Right lobe of liver (tissue), 4 donors: Measurements from ENCODE around the gene OR2A42.
"Not testable (repeated sequence)": the region's sequence is repeated elsewhere in the genome, so short reads cannot be mapped to it uniquely, and the experiment has no call there.

Source experiments
- POLR2A ChIP-seq: fragments of 450-650 bp; IDR thresholded peaks from one replicate; pipeline ENCODE4 v1.6.1; 2017; ENCODE audit warnings: antibody characterized with exemption, mild to moderate bottlenecking
- TF ChIP-seq, protein P1 (sequence below), 4 donors: fragments of 200-600 bp in 3 of 4; fragments of 450-650 bp in 1 of 4; IDR thresholded peaks; one replicate each; pipeline versions ENCODE4 v1.5.1 to v1.8.0; 2016 to 2022; ENCODE audit warnings: antibody characterized with exemption in 4 of 4, mild to moderate bottlenecking in 2 of 4
- donor health status: DM: no; HTN: no; CAD: no.
- donor health status: DM: no; HTN: no; CAD: no.
- donor health status: DM: no; HTN: yes; CAD: no.

- TF ChIP-seq, protein P1, sequence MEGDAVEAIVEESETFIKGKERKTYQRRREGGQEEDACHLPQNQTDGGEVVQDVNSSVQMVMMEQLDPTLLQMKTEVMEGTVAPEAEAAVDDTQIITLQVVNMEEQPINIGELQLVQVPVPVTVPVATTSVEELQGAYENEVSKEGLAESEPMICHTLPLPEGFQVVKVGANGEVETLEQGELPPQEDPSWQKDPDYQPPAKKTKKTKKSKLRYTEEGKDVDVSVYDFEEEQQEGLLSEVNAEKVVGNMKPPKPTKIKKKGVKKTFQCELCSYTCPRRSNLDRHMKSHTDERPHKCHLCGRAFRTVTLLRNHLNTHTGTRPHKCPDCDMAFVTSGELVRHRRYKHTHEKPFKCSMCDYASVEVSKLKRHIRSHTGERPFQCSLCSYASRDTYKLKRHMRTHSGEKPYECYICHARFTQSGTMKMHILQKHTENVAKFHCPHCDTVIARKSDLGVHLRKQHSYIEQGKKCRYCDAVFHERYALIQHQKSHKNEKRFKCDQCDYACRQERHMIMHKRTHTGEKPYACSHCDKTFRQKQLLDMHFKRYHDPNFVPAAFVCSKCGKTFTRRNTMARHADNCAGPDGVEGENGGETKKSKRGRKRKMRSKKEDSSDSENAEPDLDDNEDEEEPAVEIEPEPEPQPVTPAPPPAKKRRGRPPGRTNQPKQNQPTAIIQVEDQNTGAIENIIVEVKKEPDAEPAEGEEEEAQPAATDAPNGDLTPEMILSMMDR (IDR thresholded peaks at IDR 0.05): not testable (repeated sequence)
- TF ChIP-seq POLR2A: not testable (repeated sequence)
These were observed 56.2 kb downstream of the OR2A42 start, which contains the start of gene CTAGE4 for GRCh38 chr7:144183166-144183565.
